ENCODE results near the gene PGP. TPM values are rescaled to one million over a fixed set of nuclear protein-coding genes. Genes with fewer than 3 reads are reported as not detected.
"Not testable (repeated sequence)": the region's sequence is repeated elsewhere in the genome, so short reads cannot be mapped to it uniquely, and the experiment has no call there.

PGP gene
- total and polyA plus RNA-seq, 2 experiments from 2014 or later, result 43.2 to 57.9 TPM

DNA sequence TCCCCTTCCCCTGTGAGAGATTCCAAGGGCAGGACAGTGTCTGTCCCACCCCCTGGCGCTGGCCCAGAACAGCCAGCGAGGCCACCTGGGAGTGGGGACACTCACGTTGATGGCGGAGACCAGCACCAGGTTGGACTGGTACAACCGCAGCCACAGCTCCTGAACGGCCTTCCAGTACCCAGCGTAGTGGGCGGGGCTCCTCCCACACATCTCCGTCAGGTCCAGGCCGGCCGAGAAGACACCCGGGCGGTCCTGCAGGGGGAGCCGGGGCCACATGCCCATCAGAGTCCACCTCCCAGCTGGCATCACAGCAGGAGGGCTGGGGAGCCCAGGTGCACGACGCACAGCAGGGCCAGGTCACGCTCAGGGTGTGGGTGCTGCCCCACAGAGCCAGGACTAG, 29.7 kb upstream of the PGP start:
- Histone ChIP-seq H3K27me3 (no peaks in the 10 kb centered on the region), H3K4me3 (no peak overlapping the region), H3K36me3 (peaks cover 19% of the 10 kb centered on the region), H3K4me1 (ENCODE audit: low read depth) (no peaks in the 10 kb centered on the region), H3K27ac (no peak overlapping the region), H3K9me3 (ENCODE audit: low read depth) (no peaks in the 10 kb centered on the region)
- DNase-seq (ENCODE audit: low read depth in 1 of 2, low spot score in 1 of 2), result no peak
- TF ChIP-seq, protein P1, sequence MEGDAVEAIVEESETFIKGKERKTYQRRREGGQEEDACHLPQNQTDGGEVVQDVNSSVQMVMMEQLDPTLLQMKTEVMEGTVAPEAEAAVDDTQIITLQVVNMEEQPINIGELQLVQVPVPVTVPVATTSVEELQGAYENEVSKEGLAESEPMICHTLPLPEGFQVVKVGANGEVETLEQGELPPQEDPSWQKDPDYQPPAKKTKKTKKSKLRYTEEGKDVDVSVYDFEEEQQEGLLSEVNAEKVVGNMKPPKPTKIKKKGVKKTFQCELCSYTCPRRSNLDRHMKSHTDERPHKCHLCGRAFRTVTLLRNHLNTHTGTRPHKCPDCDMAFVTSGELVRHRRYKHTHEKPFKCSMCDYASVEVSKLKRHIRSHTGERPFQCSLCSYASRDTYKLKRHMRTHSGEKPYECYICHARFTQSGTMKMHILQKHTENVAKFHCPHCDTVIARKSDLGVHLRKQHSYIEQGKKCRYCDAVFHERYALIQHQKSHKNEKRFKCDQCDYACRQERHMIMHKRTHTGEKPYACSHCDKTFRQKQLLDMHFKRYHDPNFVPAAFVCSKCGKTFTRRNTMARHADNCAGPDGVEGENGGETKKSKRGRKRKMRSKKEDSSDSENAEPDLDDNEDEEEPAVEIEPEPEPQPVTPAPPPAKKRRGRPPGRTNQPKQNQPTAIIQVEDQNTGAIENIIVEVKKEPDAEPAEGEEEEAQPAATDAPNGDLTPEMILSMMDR (IDR thresholded peaks at IDR 0.05; ENCODE audit: low read depth, low read length), result peak; percentile 5

GRCh38 chr16:2243781-2244180, 29.1 kb upstream of the PGP start:
- no peaks in the 10 kb centered on the region for H3K27me3 ChIP-seq
- no peak overlapping the region for H3K4me3 ChIP-seq
- TF ChIP-seq, protein P1 (IDR thresholded peaks at IDR 0.05; ENCODE audit: low read depth, low read length), result no peak
- H3K4me1 ChIP-seq (ENCODE audit: low read depth), result no peaks in the 10 kb centered on the region
- H3K36me3 ChIP-seq, result peaks cover 19% of the 10 kb centered on the region
- no peak for DNase-seq (ENCODE audit: low read depth in 1 of 2, low spot score in 1 of 2)
- H3K9me3 ChIP-seq (ENCODE audit: low read depth), result no peaks in the 10 kb centered on the region
- H3K27ac ChIP-seq, result no peak overlapping the region

GRCh38 chr16:2243031-2243528, 28.4 kb upstream of the PGP start:
- no peak for DNase-seq (ENCODE audit: low read depth in 1 of 2, low spot score in 1 of 2)
- Histone ChIP-seq H3K36me3 (peaks cover 19% of the 10 kb centered on the region), H3K4me1 (ENCODE audit: low read depth) (no peaks in the 10 kb centered on the region), H3K27me3 (no peaks in the 10 kb centered on the region), H3K27ac (no peak overlapping the region), H3K9me3 (ENCODE audit: low read depth) (no peaks in the 10 kb centered on the region), H3K4me3 (no peak overlapping the region)
- TF ChIP-seq, protein P1 (IDR thresholded peaks at IDR 0.05; ENCODE audit: low read depth, low read length), result no peak

DNA sequence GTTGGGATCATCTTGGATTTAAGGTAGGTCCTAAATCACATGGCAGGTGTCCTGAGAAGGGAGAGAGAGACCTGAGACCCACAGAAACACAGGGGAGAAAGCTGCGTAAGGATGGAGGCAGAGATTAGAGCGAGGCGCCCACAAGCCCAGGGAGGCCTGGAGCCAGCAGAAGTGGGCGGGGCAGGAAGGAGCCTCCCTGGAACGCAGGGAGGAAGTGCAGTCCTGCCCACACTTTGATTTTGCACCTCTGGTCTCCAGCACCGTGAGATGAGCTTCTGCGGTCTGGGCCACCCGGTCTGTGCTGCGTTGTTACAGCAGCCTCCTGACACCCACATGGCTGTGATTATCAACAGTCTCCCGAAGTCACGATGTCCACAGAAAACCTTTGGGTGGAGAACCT, 28.0 kb upstream of the PGP start:
- peaks cover 19% of the 10 kb centered on the region for H3K36me3 ChIP-seq
- DNase-seq (ENCODE audit: low read depth in 1 of 2, low spot score in 1 of 2), result no peak

DNA sequence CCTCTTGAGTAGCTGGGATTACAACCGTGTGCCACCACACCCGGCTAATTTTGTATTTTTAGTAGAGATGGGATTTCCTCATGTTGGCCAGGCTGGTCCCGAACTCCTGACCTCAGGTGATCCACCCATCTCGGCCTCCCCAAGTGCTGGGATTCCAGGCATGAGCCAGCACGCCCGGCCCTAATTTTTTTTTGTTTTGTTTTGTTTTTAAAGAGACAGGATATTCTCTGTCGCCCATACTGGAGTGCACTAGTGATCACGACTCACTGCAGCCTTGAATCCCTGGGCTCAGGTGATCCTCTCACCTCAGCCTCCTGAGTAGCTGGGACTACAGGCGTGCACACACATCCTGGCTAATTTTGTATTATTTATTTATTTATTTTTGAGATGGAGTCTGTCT, 25.7 kb upstream of the PGP start:
- Histone ChIP-seq H3K27me3 (peaks cover 15% of the 10 kb centered on the region), H3K36me3 (peaks cover 16% of the 10 kb centered on the region)
- H3K9me3 ChIP-seq (ENCODE audit: low read depth); H3K4me1 ChIP-seq (ENCODE audit: low read depth); H3K4me3 ChIP-seq; DNase-seq (ENCODE audit: low read depth in 1 of 2, low spot score in 1 of 2); H3K27ac ChIP-seq: not testable (repeated sequence)

More for the DNA sequence above, 28.0 kb upstream of the PGP start:
- Histone ChIP-seq H3K9me3 (ENCODE audit: low read depth) (no peaks in the 10 kb centered on the region), H3K27me3 (peaks cover 5% of the 10 kb centered on the region), H3K4me3 (no peak overlapping the region), H3K4me1 (ENCODE audit: low read depth) (no peaks in the 10 kb centered on the region), H3K27ac (no peak overlapping the region)
- TF ChIP-seq, protein P1 (IDR thresholded peaks at IDR 0.05; ENCODE audit: low read depth, low read length), result no peak

DNA sequence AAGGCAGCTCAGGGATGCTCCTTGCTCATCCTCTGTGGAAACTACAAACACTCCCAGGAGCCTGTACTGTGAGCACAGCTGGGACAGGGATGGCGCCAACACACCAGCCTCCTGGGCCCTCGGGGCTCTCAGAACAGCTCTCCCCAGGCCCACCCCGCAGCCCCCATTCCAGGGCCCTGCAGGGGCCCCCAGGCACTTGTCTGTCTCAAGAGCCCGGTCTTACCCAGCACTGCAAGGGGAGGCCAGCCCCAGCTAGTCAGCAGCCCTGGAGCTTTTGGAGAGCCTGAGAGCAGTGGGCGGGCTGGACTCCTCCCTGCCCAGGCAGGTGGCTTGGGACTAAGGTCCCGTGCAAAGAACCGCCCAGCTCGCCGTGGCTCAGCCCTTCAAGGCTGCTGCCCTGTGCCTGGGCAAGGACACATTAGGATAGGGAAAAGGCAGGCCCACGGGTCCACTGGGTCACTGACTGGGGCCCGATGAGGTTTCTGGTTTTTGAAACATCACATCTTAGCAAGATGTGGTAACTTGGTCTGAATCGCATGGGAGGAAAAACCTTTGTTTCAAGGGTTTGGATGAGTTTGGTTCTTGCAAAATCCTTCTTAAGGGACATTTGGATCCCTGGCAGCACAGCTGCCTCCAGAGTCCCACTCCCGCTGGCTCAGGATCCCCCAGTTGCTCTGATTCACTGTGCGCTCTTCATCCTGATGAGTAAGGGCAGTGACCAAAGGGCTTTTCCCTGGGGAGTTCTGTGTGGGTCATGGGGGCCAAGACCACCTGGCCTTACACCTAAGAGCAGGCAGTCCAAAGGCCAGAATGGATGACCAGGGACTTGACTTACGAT, 24.4 kb upstream of the PGP start:
- Histone ChIP-seq H3K4me3 (no peak overlapping the region), H3K36me3 (peaks cover 23% of the 10 kb centered on the region), H3K27me3 (peaks cover 15% of the 10 kb centered on the region), H3K27ac (no peak overlapping the region), H3K4me1 (ENCODE audit: low read depth) (peaks cover 8% of the 10 kb centered on the region), H3K9me3 (ENCODE audit: low read depth) (no peaks in the 10 kb centered on the region)
- DNase-seq (ENCODE audit: low read depth in 1 of 2, low spot score in 1 of 2), result no peak
- TF ChIP-seq, protein P1 (IDR thresholded peaks at IDR 0.05; ENCODE audit: low read depth, low read length), result no peak

All from cardiac muscle cell (in vitro differentiated cells and primary cell).